AG04450 (cell line): Measurements from ENCODE around the gene PTPN22. TPM values are rescaled to one million over a fixed set of nuclear protein-coding genes. Genes with fewer than 3 reads are reported as not detected.

Source experiments
- CTCF ChIA-PET: fragments of 300-600, 350-600 bp; formaldehyde crosslinking; extraction: SDS; loops from one replicate; lab custom pipeline; 2022; ENCODE audit warnings: antibody characterized with exemption, inconsistent platforms; lab: Charles Lee
- POLR2A ChIA-PET: fragments of 350-600 bp; formaldehyde crosslinking; extraction: SDS; loops from one replicate; lab custom pipeline; 2021; ENCODE audit warnings: antibody characterized with exemption, inconsistent platforms; lab: Yijun Ruan, JAX
- DNase-seq: peaks from one replicate; pipeline ENCODE4 v3.0.0-alpha.2; 2011; ENCODE audit warnings: low read depth, low spot score
- H3K27ac ChIP-seq: one replicate; pipeline ENCODE4 v1.5.1; 2012; ENCODE audit warnings: low read depth, low read length, control low read depth
- H3K27me3 ChIP-seq: one replicate; pipeline ENCODE4 v1.6.0; 2012; ENCODE audit warnings: low read length; ENCODE audit not compliant: control insufficient read depth, insufficient read depth
- H3K4me3 ChIP-seq: 2 replicates; pipeline ENCODE4 v1.5.1; 2011; ENCODE audit warnings: mild to moderate bottlenecking, low read depth, low read length, control low read depth
- H3K9me3 ChIP-seq: 2 replicates; pipeline ENCODE4 v1.5.1; 2012; ENCODE audit warnings: low read length; ENCODE audit not compliant: control insufficient read depth, insufficient read depth
- CTCF ChIP-seq: IDR thresholded peaks from 2 replicates; pipeline ENCODE4 v1.5.1; 2011; ENCODE audit warnings: low read depth, low read length, control low read depth, inconsistent platforms
- polyA plus RNA-seq: library from polyadenylated mRNA; depleted of rRNA; stranded (reverse); fragments of >200 nt; gene quantifications from 2 replicates; pipeline ENCODE4 v1.2.3, GENCODE V29; 2011

The PTPN22 gene
- polyA plus RNA-seq, 1 experiment: 0.17 TPM

- TF ChIP-seq CTCF: no peak
- Histone ChIP-seq H3K27me3 (no peaks in the 10 kb centered on the region), H3K4me3 (no peak overlapping the region), H3K9me3 (no peaks in the 10 kb centered on the region), H3K27ac (no peak overlapping the region)
- CTCF ChIA-PET: interaction anchor here (1.3 kb wide), 1 partner anchor 641 kb away, joined by 4 read pairs; no protein-coding TSS in a partner anchor
- POLR2A ChIA-PET: no interaction called here
- DNase-seq: no peak
Measured at GRCh38 chr1:113780374-113781146, 91.0 kb downstream of the PTPN22 start.

GRCh38 chr1:113779542-113779941, 92.0 kb downstream of the PTPN22 start:
- no peaks in the 10 kb centered on the region for H3K9me3 ChIP-seq
- no peak for DNase-seq
- TF ChIP-seq CTCF: no peak
- no peaks in the 10 kb centered on the region for H3K27me3 ChIP-seq
- H3K4me3 ChIP-seq: no peak overlapping the region
- H3K27ac ChIP-seq: no peak overlapping the region
- CTCF ChIA-PET: no interaction called here
- POLR2A ChIA-PET: no interaction called here

- CTCF ChIA-PET: no interaction called here
- H3K27me3 ChIP-seq: no peaks in the 10 kb centered on the region
Measured at GRCh38 chr1:113777561-113777960, 94.0 kb downstream of the PTPN22 start.

GRCh38 chr1:113770031-113770430, 101.5 kb downstream of the PTPN22 start:
- H3K4me3 ChIP-seq: no peak overlapping the region
- H3K9me3 ChIP-seq: no peaks in the 10 kb centered on the region
- CTCF ChIA-PET: interaction anchor here (0.6 kb wide), 1 partner anchor 549 kb away, joined by 4 read pairs; no protein-coding TSS in a partner anchor
- no peak for DNase-seq
- no peak overlapping the region for H3K27ac ChIP-seq
- POLR2A ChIA-PET: no interaction called here
- TF ChIP-seq CTCF: no peak
- H3K27me3 ChIP-seq: no peaks in the 10 kb centered on the region

More at GRCh38 chr1:113777561-113777960, 94.0 kb downstream of the PTPN22 start:
- no peaks in the 10 kb centered on the region for H3K9me3 ChIP-seq
- H3K4me3 ChIP-seq: no peak overlapping the region
- DNase-seq: no peak
- no peak for TF ChIP-seq CTCF
- POLR2A ChIA-PET: no interaction called here
- H3K27ac ChIP-seq: no peak overlapping the region

- no peak overlapping the region for H3K27ac ChIP-seq
- H3K4me3 ChIP-seq: no peak overlapping the region
- no peaks in the 10 kb centered on the region for H3K9me3 ChIP-seq
- ChIA-PET POLR2A (no interaction called here), CTCF (no interaction called here)
- DNase-seq: no peak
- no peak for TF ChIP-seq CTCF
- H3K27me3 ChIP-seq: no peaks in the 10 kb centered on the region
Measured at GRCh38 chr1:113769601-113769970, 101.9 kb downstream of the PTPN22 start.
